Hematopoietic multipotent progenitor cell treated with erythropoietin and hydrocortisone succinate and interleukin-3 and kit ligand, for 8 days (in vitro differentiated cells): ENCODE results near the gene LRP1B.

Source experiments
- DNase-seq: peaks from one replicate; pipeline ENCODE4 v3.0.0-alpha.2; 2015

LRP1B gene

DNA sequence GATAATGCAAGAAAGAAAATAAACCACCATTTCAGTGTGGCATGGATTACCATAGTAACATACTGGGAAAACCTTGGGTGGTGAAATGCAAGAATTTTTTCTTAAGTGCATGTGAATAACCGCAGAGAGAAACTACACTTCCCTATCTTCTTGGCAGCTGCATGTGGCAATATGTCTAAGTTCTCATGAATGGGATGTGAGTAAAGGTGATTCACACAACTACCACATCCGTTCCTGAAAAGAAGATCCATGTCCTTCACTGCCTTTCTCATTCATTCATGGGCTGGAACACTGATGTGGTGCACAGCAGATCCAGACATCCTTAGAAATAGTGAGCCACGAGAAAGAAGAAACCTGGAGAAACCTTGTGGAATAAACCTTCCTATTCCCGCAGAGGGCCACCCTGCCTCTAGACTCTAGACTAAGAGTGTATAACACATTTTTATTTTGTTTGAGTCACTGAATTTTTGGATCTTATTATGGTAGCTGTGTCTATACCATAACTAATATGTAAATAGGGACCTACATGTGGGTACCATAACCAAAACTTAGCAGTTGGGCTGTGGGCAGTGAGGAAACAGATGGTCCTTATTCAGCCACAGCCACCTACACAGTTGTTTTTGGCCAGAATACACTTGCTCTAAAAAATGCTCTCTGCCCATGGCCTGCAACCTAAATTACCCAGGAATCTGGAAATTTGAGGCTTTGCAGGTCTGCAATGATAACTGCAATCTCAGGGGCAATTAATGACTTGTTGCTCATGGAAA, 573.3 kb downstream of the LRP1B start:
- DNase-seq: peak; percentile 6

DNA sequence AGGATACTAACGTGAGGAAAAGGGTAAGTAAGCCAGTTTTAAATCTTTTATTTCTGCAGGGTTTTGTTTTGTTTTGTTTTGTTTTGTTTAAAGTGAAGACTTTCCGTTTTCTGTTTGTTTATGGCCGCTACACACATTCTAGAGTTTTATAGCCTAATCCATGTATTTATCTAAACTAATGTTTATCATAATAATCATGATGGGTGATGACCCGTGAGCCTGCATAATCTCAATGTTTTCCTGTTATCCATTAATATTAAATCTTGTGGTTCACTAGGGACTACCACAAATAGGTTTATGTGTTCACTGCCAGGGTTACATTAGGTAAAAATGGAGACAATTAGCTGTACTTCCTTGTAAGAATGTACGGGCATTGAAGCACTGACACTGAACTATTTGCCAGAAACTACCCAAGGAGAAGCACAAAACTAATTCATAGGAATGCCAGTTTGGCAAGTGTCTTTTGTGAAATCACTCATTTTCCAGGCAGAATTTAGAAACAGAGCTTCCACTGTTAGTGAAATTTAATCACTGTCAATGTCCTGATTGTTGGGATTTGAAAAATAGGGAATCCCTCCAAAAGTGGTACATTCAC, 574.8 kb downstream of the LRP1B start:
- DNase-seq: no peak

DNA sequence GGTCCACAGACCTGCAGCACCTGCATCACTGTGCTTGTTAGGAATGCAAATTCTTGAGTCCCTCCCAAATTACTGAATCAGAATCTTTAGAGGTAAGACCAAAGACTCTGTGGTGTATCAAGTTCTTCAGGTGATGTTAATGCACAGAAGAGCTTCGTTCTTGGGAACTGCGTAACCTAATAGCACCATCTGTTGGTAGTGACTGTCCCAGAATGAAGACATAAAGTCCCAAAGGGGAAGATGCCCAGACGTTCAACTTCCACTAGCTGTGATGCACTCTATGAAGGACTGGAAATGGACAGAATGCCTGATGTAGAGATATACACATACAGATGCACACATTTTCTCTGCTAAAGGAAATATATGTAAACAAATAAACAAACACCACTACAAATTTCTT, 576.0 kb downstream of the LRP1B start:
- DNase-seq: peak; percentile 22

DNA sequence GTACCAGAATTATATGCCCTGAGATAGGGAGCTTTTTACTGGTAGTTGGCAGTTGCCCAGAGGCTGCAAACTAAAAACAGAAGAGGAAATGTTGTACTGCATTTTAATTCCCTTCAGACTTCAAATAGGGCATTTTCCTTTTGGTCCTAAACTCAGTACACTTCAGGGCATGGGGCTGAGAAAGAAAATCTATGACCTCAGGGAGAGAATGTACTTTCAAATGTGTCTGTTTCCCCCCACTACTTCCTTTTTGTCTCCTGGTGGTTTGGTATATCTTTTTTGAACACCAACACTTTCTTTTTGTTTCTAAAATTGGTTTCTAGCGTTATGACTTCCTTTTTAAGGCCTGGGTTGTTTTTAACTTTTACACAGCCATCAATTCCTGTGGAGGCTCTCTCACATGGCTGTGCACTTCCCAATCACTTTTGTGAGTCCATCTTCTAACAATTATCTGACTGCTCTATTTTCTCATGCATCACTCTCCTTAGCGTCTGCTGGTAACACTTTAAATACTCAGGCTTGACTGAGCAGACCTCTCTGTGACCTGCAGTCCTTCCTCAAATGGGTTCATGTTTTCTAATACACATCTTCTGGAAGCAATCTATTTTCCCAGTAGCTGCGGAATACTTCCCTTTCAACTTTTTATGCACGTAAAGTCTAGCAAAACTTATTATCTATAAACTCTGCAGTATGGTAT, 596.0 kb downstream of the LRP1B start:
- DNase-seq: no peak

- DNase-seq: no peak
Observed at GRCh38 chr2:141529659-141530058, 601.2 kb downstream of the LRP1B start.

GRCh38 chr2:141528990-141529389, 601.8 kb downstream of the LRP1B start:
- DNase-seq: no peak

- DNase-seq: no peak
Observed at GRCh38 chr2:141526760-141527159, 604.1 kb downstream of the LRP1B start.

- DNase-seq: no peak
Observed at GRCh38 chr2:141524777-141525176, 606.0 kb downstream of the LRP1B start.

DNA sequence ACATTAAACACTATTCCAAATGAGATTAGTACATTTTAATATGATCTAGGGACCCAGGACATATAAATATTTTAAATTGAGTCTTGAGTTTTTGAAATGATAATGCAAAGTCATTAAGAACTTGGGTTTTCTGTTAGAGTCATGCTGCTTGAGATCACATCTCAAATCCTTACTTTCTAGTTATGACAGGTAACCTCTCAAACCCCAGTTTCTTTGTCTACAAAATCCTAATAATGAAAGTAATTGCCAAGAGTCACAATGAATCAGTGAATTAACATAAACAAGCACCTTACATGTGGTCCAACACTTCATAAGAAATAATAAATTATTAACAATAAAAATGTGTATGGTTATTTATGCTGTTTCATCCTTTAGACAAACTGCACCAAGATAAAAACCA, 607.6 kb downstream of the LRP1B start:
- DNase-seq: no peak

DNA sequence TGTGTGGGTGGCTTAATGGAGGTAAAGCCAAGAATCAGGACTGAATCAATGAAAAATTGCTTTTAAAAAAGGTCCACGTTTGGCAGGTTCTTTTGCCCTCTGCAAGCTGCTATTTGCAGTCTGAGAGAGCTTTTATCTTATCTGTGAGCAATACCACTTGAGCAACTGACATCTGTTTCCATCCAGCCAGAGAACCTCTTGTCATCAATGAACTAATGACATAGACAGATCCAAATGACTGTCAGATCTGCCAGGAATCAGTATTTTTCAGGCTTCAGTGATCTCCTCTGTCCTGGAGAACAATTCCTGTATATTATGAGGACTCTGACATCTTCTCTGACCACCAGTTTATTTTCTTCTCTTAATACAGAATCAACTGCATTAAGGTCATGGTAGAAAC, 608.1 kb downstream of the LRP1B start:
- no peak for DNase-seq

DNA sequence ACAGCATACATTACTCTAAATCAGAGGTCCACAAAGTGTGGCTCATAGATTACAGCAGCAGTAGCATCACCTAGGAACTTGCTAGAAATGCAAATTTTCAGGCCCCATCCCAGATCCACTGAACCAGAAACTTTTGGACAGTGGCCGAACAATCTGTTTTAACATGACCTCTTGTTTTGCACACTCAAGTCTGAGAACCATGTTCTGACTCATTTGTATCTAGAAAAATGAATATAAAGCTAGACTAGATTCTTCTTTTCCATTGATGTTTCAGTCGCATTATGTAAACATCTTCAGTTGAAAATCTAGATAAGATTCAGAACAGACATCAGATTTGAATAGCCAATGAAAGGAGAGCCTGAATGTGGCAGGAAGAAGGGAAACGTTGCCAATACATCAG, 608.8 kb downstream of the LRP1B start:
- no peak for DNase-seq

- DNase-seq: no peak
Observed at GRCh38 chr2:141519906-141520305, 610.9 kb downstream of the LRP1B start.

DNA sequence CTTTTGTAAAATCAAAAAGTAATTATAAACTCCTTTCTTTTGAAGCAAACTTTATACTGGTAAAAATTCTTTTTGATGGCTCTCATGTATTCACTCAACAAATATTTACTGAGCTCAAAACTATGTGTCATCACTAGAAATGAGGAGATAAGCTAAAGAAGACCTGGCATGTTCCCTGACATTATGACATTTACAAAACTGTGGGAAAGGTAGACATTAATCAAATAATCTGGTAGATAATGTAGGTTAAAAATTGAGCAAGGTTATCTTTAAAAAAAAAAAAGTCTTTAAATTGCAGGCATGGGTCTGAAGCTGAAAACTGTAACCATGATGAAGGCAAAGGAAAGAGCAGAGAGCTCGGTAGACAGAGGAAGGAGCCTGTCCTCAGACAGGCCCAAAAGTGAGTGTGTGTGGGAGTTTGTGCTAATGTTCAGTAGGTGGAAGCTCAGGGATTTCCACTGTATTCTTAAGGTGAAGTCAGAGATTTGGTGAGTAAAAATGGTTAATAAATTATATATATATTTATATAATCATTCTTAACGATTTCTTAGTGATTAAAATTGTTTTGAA, 612.9 kb downstream of the LRP1B start:
- DNase-seq: no peak

- DNase-seq: no peak
Observed at GRCh38 chr2:141517180-141517851, 613.5 kb downstream of the LRP1B start.

- DNase-seq: no peak
Observed at GRCh38 chr2:141515931-141516330, 614.9 kb downstream of the LRP1B start.

DNA sequence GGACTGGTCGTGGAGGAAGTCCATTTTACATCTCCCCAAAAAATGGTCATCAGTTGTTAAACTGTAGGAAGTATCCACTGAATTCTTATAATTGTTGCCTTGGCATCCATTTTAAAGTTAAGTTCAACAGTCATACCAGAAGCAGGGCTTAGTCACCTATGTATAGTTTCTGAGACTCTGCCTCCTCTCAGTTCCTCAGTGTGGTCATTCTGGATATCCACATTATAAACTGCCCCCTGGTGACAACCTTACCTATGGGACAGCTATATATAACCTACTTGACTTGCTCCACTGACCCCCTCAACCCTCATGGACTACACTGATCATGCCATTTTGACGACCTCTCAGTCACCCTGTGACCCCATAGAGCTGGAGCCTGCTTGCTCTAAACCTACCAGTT, 617.0 kb downstream of the LRP1B start:
- DNase-seq: no peak

GRCh38 chr2:141508806-141509595, 621.8 kb downstream of the LRP1B start:
- no peak for DNase-seq

GRCh38 chr2:141508086-141508752, 622.6 kb downstream of the LRP1B start:
- no peak for DNase-seq

GRCh38 chr2:141506135-141506534, 624.7 kb downstream of the LRP1B start:
- DNase-seq: no peak

DNA sequence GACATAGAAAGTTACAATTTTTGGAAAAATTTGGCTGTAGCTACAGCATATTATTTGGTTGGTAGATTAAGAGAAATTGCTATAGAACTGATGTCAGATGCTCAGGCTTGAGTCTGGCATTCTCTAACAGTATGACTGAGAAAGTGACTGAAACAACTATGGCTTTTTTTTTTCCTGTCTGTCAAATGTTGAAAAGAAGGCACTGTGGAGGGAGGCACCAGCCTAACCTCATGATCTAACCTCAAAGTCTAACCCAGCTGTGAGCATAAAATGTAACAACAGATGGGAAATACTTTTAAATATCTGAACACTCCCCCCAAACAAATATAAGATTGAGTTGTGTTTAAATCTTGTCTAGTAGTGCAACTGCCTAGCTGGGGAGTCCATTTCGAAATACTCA, 629.1 kb downstream of the LRP1B start:
- DNase-seq: no peak

GRCh38 chr2:141499123-141499522, 631.7 kb downstream of the LRP1B start:
- DNase-seq: no peak

DNA sequence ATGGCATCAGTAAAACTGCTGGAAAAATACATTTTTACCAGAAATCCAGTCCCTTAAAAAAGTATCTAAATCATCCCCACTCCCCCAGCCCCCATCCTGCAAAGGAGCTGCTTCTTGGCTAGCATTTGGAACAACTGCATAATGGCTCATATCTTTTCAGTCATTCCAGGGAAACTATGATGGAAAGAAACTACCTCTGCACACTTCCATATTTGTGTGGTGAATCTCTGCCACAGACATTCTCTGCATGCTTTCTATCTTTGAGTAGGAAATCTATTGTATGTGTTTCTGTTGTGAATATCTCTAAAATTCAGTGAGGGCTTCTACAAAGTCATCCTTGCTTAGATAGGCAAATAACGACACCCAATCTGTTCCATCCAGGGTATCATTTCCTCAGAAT, 632.3 kb downstream of the LRP1B start:
- DNase-seq: no peak
